Aorta (tissue), 5 donors: Measurements from ENCODE around the gene KNCN. TPM values are rescaled to one million over a fixed set of nuclear protein-coding genes. Genes with fewer than 3 reads are reported as not detected.

Experiments used
- ATAC-seq: fragments of 200-7000 bp; cut with Tn5 transposase; one replicate; pipeline ENCODE4 v1.9.1; 2022; ENCODE audit warnings: moderate library complexity; ENCODE audit not compliant: low FRiP score
- DNase-seq, 2 donors: peaks; one replicate each; pipeline ENCODE4 v3.0.0-alpha.2; 2020
- H3K27ac ChIP-seq, 2 donors: one replicate each; pipeline ENCODE4 v1.5.1; 2013; ENCODE audit warnings: low read length in 2 of 2, mild to moderate bottlenecking in 2 of 2, moderate library complexity in 2 of 2, control low read depth in 1 of 2, inconsistent platforms in 1 of 2, low read depth in 1 of 2
- H3K27me3 ChIP-seq, 2 donors: one replicate each; pipeline ENCODE4 v1.6.1; 2013; ENCODE audit warnings: control low read depth in 1 of 2, low read length in 1 of 2, mild to moderate bottlenecking in 1 of 2, moderate library complexity in 1 of 2; ENCODE audit not compliant: insufficient read depth in 2 of 2, control insufficient read depth in 1 of 2
- H3K36me3 ChIP-seq, 2 donors: one replicate each; pipeline ENCODE4 v1.6.1; 2013; ENCODE audit warnings: control low read depth in 1 of 2, low read length in 1 of 2, mild to moderate bottlenecking in 1 of 2; ENCODE audit not compliant: insufficient read depth in 2 of 2, control insufficient read depth in 1 of 2
- H3K4me1 ChIP-seq, 2 donors: one replicate each; pipeline ENCODE4 v1.6.1; 2013; ENCODE audit warnings: low read length in 2 of 2, control low read depth in 1 of 2, mild to moderate bottlenecking in 1 of 2, moderate library complexity in 1 of 2; ENCODE audit not compliant: insufficient read depth in 2 of 2, control insufficient read depth in 1 of 2
- H3K4me3 ChIP-seq, 2 donors: one replicate each; pipeline ENCODE4 v1.5.1; 2013; ENCODE audit warnings: low read length in 2 of 2, control low read depth in 1 of 2, mild to moderate bottlenecking in 1 of 2
- H3K9me3 ChIP-seq: one replicate; pipeline ENCODE4 v1.6.1; 2013; ENCODE audit warnings: mild to moderate bottlenecking, low read length; ENCODE audit not compliant: control insufficient read depth
- WGBS, 2 donors: extraction: QIAGEN DNeasy Blood & Tissue Kit; methylation state at CpG; one replicate each; pipeline ENCODE4 v1.1.7; 2013; 5-methylcytosine and 5-hydroxymethylcytosine counted together
- intact Hi-C, 2 donors: fragments of 100-400 bp; cut with DNase I; formaldehyde crosslinking; loops; one replicate each; pipeline versions ENCODE4 v1.14.2 to v1.15.0; 2022
- polyA plus RNA-seq, 2 donors: library from polyadenylated mRNA; stranded (reverse); fragments of 200-250 nt; gene quantifications; one replicate each; pipeline ENCODE4 v1.2.3, GENCODE V29; 2013
- total RNA-seq, 2 donors: library from RNA; stranded (reverse); fragmentation: NEBNext Ultra II Directional; extraction: Animal tissue kit (Norgen Biotek cat#: 25700); gene quantifications; one replicate each; pipeline ENCODE4 v1.2.1, GENCODE V29; 2021
- donor health status: healthy with polysubstance abuse.
- donor health status: Bipolar disorder and iron deficiency.
- donor health status: DM: no; HTN: no; CAD: no.
- donor health status: DM: no; HTN: no; CAD: no.
- donor health status: DM: yes; HTN: yes; CAD: no.

KNCN gene
- total and polyA plus RNA-seq, 4 donors = 0.15 TPM; not detected in 3

GRCh38 chr1:46585312-46585938, 34.0 kb upstream of the KNCN start:
- DNase-seq = no peak
- WGBS, 2 donors = 60 to 70% methylated on average over 12 of the region's 12 CpGs
- H3K27me3 ChIP-seq = no peaks in the 10 kb centered on the region
- H3K9me3 ChIP-seq = no peaks in the 10 kb centered on the region
- ATAC-seq = no peak
- H3K36me3 ChIP-seq = peaks cover 3 to 17% of the 10 kb centered on the region in 2 donors
- no peak overlapping the region for H3K4me3 ChIP-seq
- intact Hi-C loops = no loop called here
- H3K4me1 ChIP-seq = no peaks in the 10 kb centered on the region
- H3K27ac ChIP-seq = no peak overlapping the region

- Histone ChIP-seq H3K27ac (no peak overlapping the region), H3K27me3 (no peaks in the 10 kb centered on the region), H3K9me3 (no peaks in the 10 kb centered on the region), H3K4me3 (no peak overlapping the region), H3K36me3 (peaks cover 3 to 16% of the 10 kb centered on the region in 2 donors), H3K4me1 (no peaks in the 10 kb centered on the region)
- 85 to 87% methylated on average over 5 of the region's 5 CpGs for WGBS, 2 donors
- ATAC-seq (no peak), DNase-seq (no peak)
- intact Hi-C loops = no loop called here
Measured at GRCh38 chr1:46583494-46583893, 32.0 kb upstream of the KNCN start.

GRCh38 chr1:46582972-46583371, 31.5 kb upstream of the KNCN start:
- intact Hi-C loops = no loop called here
- H3K27ac ChIP-seq = no peak overlapping the region
- H3K9me3 ChIP-seq = no peaks in the 10 kb centered on the region
- H3K36me3 ChIP-seq = peaks cover 3 to 16% of the 10 kb centered on the region in 2 donors
- DNase-seq (no peak), ATAC-seq (no peak)
- H3K4me1 ChIP-seq = no peaks in the 10 kb centered on the region
- no peak overlapping the region for H3K4me3 ChIP-seq
- H3K27me3 ChIP-seq = no peaks in the 10 kb centered on the region
- 85 to 89% methylated on average over 7 of the region's 7 CpGs for WGBS, 2 donors

- 78% methylated on average over 4 of the region's 4 CpGs for WGBS, 2 donors
- H3K36me3 ChIP-seq = peaks cover 3 to 13% of the 10 kb centered on the region in 2 donors
- no peak overlapping the region for H3K27ac ChIP-seq
- no peaks in the 10 kb centered on the region for H3K9me3 ChIP-seq
- H3K4me1 ChIP-seq = no peaks in the 10 kb centered on the region
- no peak for ATAC-seq
- no peak overlapping the region for H3K4me3 ChIP-seq
- intact Hi-C loops = no loop called here
- no peaks in the 10 kb centered on the region for H3K27me3 ChIP-seq
- no peak for DNase-seq
Measured at GRCh38 chr1:46581681-46582455, 30.4 kb upstream of the KNCN start.

- intact Hi-C loops = no loop called here
- WGBS, 2 donors = 93 to 95% methylated on average over 6 of the region's 6 CpGs
- Histone ChIP-seq H3K4me1 (no peaks in the 10 kb centered on the region), H3K27me3 (no peaks in the 10 kb centered on the region), H3K9me3 (no peaks in the 10 kb centered on the region), H3K4me3 (no peak overlapping the region), H3K27ac (no peak overlapping the region), H3K36me3 (peaks cover 0 to 14% of the 10 kb centered on the region in 2 donors)
- ATAC-seq = no peak
- DNase-seq = no peak
Measured at GRCh38 chr1:46580140-46580903, 28.9 kb upstream of the KNCN start.

GRCh38 chr1:46577671-46578070, 26.2 kb upstream of the KNCN start:
- no peak for DNase-seq
- Histone ChIP-seq H3K27me3 (no peaks in the 10 kb centered on the region), H3K4me3 (no peak overlapping the region), H3K36me3 (peaks cover 0 to 11% of the 10 kb centered on the region in 2 donors), H3K27ac (no peak overlapping the region), H3K9me3 (no peaks in the 10 kb centered on the region), H3K4me1 (no peaks in the 10 kb centered on the region)
- WGBS, 2 donors = 91 to 94% methylated on average over 4 of the region's 4 CpGs
- ATAC-seq = no peak
- intact Hi-C loops = no loop called here

GRCh38 chr1:46576596-46576995, 25.1 kb upstream of the KNCN start:
- 64 to 67% methylated on average over 6 of the region's 6 CpGs for WGBS, 2 donors
- ATAC-seq = no peak
- Histone ChIP-seq H3K4me1 (no peaks in the 10 kb centered on the region), H3K27ac (no peak overlapping the region), H3K9me3 (no peaks in the 10 kb centered on the region), H3K36me3 (peaks cover 0 to 8% of the 10 kb centered on the region in 2 donors), H3K27me3 (no peaks in the 10 kb centered on the region), H3K4me3 (no peak overlapping the region)
- intact Hi-C loops = no loop called here
- no peak for DNase-seq

GRCh38 chr1:46575778-46576177, 24.3 kb upstream of the KNCN start:
- no peak overlapping the region for H3K27ac ChIP-seq
- intact Hi-C loops = no loop called here
- H3K4me1 ChIP-seq = no peaks in the 10 kb centered on the region
- H3K27me3 ChIP-seq = no peaks in the 10 kb centered on the region
- WGBS, 2 donors = 81 to 84% methylated on average over 3 of the region's 3 CpGs
- ATAC-seq (no peak), DNase-seq (no peak)
- H3K4me3 ChIP-seq = no peak overlapping the region
- no peaks in the 10 kb centered on the region for H3K9me3 ChIP-seq
- H3K36me3 ChIP-seq = peaks cover 0 to 8% of the 10 kb centered on the region in 2 donors
